ENCODE measurements around the gene GRID2IP.

DNA sequence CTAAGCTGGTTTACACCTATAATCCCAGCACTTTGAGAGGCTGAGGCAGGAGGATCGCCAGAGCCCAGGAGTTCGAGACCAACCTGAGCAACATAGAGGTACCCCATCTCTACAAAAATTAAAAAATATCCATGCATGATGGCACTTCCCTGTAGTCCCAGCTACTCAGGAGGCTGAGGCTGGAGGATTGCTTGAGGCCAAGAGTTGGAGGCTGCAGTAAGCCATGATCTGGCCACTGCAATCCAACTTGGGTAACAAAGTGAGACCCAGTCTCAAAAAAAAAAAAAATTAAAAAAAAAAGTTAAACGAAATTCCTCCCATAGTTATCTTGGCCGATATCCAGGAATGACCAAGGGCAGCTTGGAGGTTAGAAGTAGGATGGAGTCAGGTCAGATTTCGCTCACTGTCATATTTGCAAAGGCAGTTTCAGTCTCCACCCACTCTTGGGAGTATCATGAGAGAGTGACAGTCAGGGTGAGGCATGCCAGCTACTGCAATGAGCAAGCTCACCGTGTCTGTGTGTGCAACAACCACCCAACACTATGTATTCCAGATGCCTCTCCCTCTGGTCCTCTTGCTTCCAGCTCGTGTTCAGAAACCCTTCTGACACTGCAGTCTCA is 20.0 kb upstream of the GRID2IP start:
- TF ChIP-seq, protein P1, sequence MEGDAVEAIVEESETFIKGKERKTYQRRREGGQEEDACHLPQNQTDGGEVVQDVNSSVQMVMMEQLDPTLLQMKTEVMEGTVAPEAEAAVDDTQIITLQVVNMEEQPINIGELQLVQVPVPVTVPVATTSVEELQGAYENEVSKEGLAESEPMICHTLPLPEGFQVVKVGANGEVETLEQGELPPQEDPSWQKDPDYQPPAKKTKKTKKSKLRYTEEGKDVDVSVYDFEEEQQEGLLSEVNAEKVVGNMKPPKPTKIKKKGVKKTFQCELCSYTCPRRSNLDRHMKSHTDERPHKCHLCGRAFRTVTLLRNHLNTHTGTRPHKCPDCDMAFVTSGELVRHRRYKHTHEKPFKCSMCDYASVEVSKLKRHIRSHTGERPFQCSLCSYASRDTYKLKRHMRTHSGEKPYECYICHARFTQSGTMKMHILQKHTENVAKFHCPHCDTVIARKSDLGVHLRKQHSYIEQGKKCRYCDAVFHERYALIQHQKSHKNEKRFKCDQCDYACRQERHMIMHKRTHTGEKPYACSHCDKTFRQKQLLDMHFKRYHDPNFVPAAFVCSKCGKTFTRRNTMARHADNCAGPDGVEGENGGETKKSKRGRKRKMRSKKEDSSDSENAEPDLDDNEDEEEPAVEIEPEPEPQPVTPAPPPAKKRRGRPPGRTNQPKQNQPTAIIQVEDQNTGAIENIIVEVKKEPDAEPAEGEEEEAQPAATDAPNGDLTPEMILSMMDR (tag by site-specific recombination; IDR thresholded peaks at IDR 0.05) = no peak
- no peak for TF ChIP-seq ZNF169 (tag by site-specific recombination; IDR thresholded peaks at IDR 0.05)
- TF ChIP-seq, protein P2, sequence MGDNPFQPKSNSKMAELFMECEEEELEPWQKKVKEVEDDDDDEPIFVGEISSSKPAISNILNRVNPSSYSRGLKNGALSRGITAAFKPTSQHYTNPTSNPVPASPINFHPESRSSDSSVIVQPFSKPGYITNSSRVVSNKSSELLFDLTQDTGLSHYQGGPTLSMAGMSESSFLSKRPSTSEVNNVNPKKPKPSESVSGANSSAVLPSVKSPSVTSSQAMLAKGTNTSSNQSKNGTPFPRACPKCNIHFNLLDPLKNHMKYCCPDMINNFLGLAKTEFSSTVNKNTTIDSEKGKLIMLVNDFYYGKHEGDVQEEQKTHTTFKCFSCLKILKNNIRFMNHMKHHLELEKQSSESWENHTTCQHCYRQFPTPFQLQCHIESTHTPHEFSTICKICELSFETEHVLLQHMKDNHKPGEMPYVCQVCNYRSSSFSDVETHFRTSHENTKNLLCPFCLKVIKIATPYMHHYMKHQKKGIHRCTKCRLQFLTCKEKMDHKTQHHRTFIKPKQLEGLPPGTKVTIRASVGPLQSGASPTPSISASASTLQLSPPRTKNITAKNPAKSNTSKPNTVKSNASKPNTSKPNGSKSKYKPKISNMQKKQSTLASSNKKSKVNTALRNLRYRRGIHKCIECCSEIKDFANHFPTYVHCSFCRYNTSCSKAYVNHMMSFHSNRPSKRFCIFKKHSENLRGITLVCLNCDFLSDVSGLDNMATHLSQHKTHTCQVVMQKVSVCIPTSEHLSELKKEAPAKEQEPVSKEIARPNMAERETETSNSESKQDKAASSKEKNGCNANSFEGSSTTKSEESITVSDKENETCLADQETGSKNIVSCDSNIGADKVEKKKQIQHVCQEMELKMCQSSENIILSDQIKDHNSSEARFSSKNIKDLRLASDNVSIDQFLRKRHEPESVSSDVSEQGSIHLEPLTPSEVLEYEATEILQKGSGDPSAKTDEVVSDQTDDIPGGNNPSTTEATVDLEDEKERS (tag by site-specific recombination; IDR thresholded peaks at IDR 0.05) = no peak
- TF ChIP-seq TCF7L2 (IDR thresholded peaks at IDR 0.05; ENCODE audit: borderline replicate concordance, low read depth, low read length) = no peak
- TF ChIP-seq, protein P3, sequence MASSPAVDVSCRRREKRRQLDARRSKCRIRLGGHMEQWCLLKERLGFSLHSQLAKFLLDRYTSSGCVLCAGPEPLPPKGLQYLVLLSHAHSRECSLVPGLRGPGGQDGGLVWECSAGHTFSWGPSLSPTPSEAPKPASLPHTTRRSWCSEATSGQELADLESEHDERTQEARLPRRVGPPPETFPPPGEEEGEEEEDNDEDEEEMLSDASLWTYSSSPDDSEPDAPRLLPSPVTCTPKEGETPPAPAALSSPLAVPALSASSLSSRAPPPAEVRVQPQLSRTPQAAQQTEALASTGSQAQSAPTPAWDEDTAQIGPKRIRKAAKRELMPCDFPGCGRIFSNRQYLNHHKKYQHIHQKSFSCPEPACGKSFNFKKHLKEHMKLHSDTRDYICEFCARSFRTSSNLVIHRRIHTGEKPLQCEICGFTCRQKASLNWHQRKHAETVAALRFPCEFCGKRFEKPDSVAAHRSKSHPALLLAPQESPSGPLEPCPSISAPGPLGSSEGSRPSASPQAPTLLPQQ (tag by site-specific recombination; IDR thresholded peaks at IDR 0.05) = no peak
- TF ChIP-seq, protein P4, sequence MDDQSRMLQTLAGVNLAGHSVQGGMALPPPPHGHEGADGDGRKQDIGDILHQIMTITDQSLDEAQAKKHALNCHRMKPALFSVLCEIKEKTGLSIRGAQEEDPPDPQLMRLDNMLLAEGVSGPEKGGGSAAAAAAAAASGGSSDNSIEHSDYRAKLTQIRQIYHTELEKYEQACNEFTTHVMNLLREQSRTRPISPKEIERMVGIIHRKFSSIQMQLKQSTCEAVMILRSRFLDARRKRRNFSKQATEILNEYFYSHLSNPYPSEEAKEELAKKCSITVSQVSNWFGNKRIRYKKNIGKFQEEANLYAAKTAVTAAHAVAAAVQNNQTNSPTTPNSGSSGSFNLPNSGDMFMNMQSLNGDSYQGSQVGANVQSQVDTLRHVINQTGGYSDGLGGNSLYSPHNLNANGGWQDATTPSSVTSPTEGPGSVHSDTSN (CRISPR knock-in tag; IDR thresholded peaks at IDR 0.05) = no peak

Data from HEK293 (cell line).